Right ventricle myocardium superior (tissue), 1 donor: ENCODE measurements around the gene PPP2R5B. TPM values are rescaled to one million over a fixed set of nuclear protein-coding genes. Genes with fewer than 3 reads are reported as not detected.
"Not testable (repeated sequence)": the region's sequence is repeated elsewhere in the genome, so short reads cannot be mapped to it uniquely, and the experiment has no call there.

Source experiments
- ATAC-seq: fragments of 200-7000 bp; cut with Tn5 transposase; one replicate; pipeline ENCODE4 v1.9.1; 2020; ENCODE audit warnings: mild to moderate bottlenecking; ENCODE audit not compliant: poor library complexity
- DNase-seq: peaks from one replicate; pipeline ENCODE4 v3.0.0-alpha.2; 2020
- intact Hi-C: fragments of 100-400 bp; cut with DNase I; formaldehyde crosslinking; loops from one replicate; pipeline ENCODE4 v1.11.2; 2022
- microRNA-seq: library from miRNA; unstranded; fragments of <30 nt; microRNA quantifications from one replicate; pipeline ENCODE4 v1.2.0, GENCODE V29; 2020
- total RNA-seq: library from RNA; stranded (reverse); fragmentation: NEBNext Ultra II Directional; extraction: Animal tissue kit (Norgen Biotek cat#: 25700); gene quantifications from one replicate; pipeline ENCODE4 v1.2.1, GENCODE V29; 2021
- donor health status: DM: no; HTN: yes; CAD: no; lungs with severe emphysema.

PPP2R5B gene
- total RNA-seq, 1 donor from 2014 or later, result 20.6 TPM

GRCh38 chr11:64954201-64954600 lies 29.7 kb downstream of the PPP2R5B start:
- ATAC-seq, result no peak

GRCh38 chr11:64959498-64959897 lies 35.0 kb downstream of the PPP2R5B start:
- DNase-seq (no peak), ATAC-seq (no peak)
- intact Hi-C loops, result no loop called here

More at GRCh38 chr11:64954201-64954600, 29.7 kb downstream of the PPP2R5B start:
- DNase-seq, result no peak
- intact Hi-C loops, result no loop called here

GRCh38 chr11:64960719-64961118 lies 36.2 kb downstream of the PPP2R5B start:
- DNase-seq (no peak), ATAC-seq (no peak)
- intact Hi-C loops, result no loop called here

- intact Hi-C loops, result no loop called here
- DNase-seq (no peak), ATAC-seq (no peak)
Measured at GRCh38 chr11:64963072-64963631, 38.7 kb downstream of the PPP2R5B start.

- intact Hi-C loops, result no loop called here
- no peak for DNase-seq
- ATAC-seq, result no peak
Measured at GRCh38 chr11:64967375-64967774, 42.9 kb downstream of the PPP2R5B start.

- ATAC-seq (no peak), DNase-seq (no peak)
- intact Hi-C loops, result no loop called here
Measured at GRCh38 chr11:64969209-64969608, 44.7 kb downstream of the PPP2R5B start.

- DNase-seq (no peak), ATAC-seq (no peak)
- intact Hi-C loops, result no loop called here
Measured at GRCh38 chr11:64970731-64971151, 46.3 kb downstream of the PPP2R5B start.

GRCh38 chr11:64971421-64972233 lies 47.1 kb downstream of the PPP2R5B start, which contains the start of gene MAJIN:
TSS of gene MAJIN (minus strand) at chr11:64972108. CDS start at chr11:64959405, 12,703 bp downstream.
- DNase-seq (peak; percentile 94), ATAC-seq (peak; percentile 96)
- intact Hi-C loops, result no loop called here

GRCh38 chr11:64974124-64974523 lies 49.6 kb downstream of the PPP2R5B start:
- DNase-seq, result no peak
- no peak for ATAC-seq
- intact Hi-C loops, result no loop called here

- no peak for ATAC-seq
- intact Hi-C loops, result no loop called here
- no peak for DNase-seq
Measured at GRCh38 chr11:64976651-64977050, 52.2 kb downstream of the PPP2R5B start.

GRCh38 chr11:64983339-64983738 lies 58.9 kb downstream of the PPP2R5B start:
- intact Hi-C loops, DNase-seq, ATAC-seq: not testable (repeated sequence)

Small RNA genes lying within 50 kb of the gene (microRNA-seq; reads per million reads assigned to microRNA genes)
- not detected for gene MIR6749
- gene MIR6750, result not detected

Other genes starting within 250 kb of the PPP2R5B start
- gene NRXN2, start 201.5 kb upstream of the PPP2R5B start, total RNA-seq, result 0.86 TPM
- gene RASGRP2, start 180.5 kb upstream of the PPP2R5B start, total RNA-seq, result 38.4 TPM
- 183 TPM for gene PYGM, start 164.7 kb upstream of the PPP2R5B start, total RNA-seq
- gene SF1, start 146.1 kb upstream of the PPP2R5B start, total RNA-seq, result 182 TPM
- 7.7 TPM for gene MAP4K2, start 121.5 kb upstream of the PPP2R5B start, total RNA-seq
- 8.6 TPM for gene MEN1, start 114.1 kb upstream of the PPP2R5B start, total RNA-seq
- gene CDC42BPG, start 80.0 kb upstream of the PPP2R5B start, total RNA-seq, result 0.35 TPM
- gene EHD1, start 46.1 kb upstream of the PPP2R5B start, total RNA-seq, result 47.4 TPM
- gene ATG2A, start 7.5 kb upstream of the PPP2R5B start, total RNA-seq, result 11.5 TPM
- not detected for gene GPHA2, start 11.2 kb downstream of the PPP2R5B start, total RNA-seq
- not detected for gene MAJIN, start 47.4 kb downstream of the PPP2R5B start, total RNA-seq
- gene BATF2, start 72.3 kb downstream of the PPP2R5B start, total RNA-seq, result 2.0 TPM
- gene ARL2, start 89.5 kb downstream of the PPP2R5B start, total RNA-seq, result 126 TPM
- gene SNX15, start 102.8 kb downstream of the PPP2R5B start, total RNA-seq, result 18.0 TPM
- 7.8 TPM for gene SAC3D1, start 116.5 kb downstream of the PPP2R5B start, total RNA-seq
- 3.1 TPM for gene NAALADL1, start 133.9 kb downstream of the PPP2R5B start, total RNA-seq
- 1.4 TPM for gene CDCA5, start 159.4 kb downstream of the PPP2R5B start, total RNA-seq
- 19.9 TPM for gene ZFPL1, start 159.5 kb downstream of the PPP2R5B start, total RNA-seq
- gene VPS51, start 171.5 kb downstream of the PPP2R5B start, total RNA-seq, result 88.1 TPM
- 72.4 TPM for gene TM7SF2, start 187.2 kb downstream of the PPP2R5B start, total RNA-seq
- gene ZNHIT2, start 193.0 kb downstream of the PPP2R5B start, total RNA-seq, result 5.7 TPM
- gene FAU, start 197.4 kb downstream of the PPP2R5B start, total RNA-seq, result 666 TPM
- gene MRPL49, start 197.6 kb downstream of the PPP2R5B start, total RNA-seq, result 33.5 TPM
- 29.9 TPM for gene SYVN1, start 209.8 kb downstream of the PPP2R5B start, total RNA-seq
- not detected for gene SPDYC, start 245.5 kb downstream of the PPP2R5B start, total RNA-seq